Testis (tissue), 2 donors: ENCODE data around the gene ERC2.

Experiments
- POLR2A ChIP-seq: fragments of 450-650 bp; IDR thresholded peaks from one replicate; pipeline ENCODE4 v1.6.1; 2017; ENCODE audit warnings: antibody characterized with exemption, mild to moderate bottlenecking, moderate library complexity
- TF ChIP-seq, protein P1 (sequence below), 3 experiments: fragments of 450-650 bp in 2 of 3; fragments of 200-600 bp in 1 of 3; sonication (generic) in 1 of 3; IDR thresholded peaks; one replicate each; pipeline ENCODE4 v1.5.1; 2016 to 2019; ENCODE audit warnings: antibody characterized with exemption in 3 of 3, mild to moderate bottlenecking in 2 of 3, moderate library complexity in 1 of 3

DNA sequence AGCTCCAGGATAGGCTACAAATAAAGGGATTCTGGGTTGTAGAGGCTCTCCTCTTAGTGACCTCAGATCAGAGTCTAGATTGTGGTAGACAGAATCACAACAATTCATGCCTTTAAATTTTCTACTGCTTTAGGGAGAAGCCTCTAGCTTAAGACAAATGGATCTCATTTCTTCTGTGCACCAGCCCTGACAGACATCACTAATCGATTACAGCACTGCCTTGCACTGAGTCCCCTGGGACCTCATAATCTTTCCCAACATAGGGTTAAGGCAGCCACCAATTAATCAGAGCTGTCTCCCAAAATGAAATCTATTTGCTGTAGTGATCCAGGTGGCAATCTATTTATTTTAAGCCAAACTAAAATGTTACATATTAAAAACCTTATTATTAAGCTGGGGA lies 544.6 kb downstream of the ERC2 start:
- TF ChIP-seq, protein P1, sequence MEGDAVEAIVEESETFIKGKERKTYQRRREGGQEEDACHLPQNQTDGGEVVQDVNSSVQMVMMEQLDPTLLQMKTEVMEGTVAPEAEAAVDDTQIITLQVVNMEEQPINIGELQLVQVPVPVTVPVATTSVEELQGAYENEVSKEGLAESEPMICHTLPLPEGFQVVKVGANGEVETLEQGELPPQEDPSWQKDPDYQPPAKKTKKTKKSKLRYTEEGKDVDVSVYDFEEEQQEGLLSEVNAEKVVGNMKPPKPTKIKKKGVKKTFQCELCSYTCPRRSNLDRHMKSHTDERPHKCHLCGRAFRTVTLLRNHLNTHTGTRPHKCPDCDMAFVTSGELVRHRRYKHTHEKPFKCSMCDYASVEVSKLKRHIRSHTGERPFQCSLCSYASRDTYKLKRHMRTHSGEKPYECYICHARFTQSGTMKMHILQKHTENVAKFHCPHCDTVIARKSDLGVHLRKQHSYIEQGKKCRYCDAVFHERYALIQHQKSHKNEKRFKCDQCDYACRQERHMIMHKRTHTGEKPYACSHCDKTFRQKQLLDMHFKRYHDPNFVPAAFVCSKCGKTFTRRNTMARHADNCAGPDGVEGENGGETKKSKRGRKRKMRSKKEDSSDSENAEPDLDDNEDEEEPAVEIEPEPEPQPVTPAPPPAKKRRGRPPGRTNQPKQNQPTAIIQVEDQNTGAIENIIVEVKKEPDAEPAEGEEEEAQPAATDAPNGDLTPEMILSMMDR (IDR thresholded peaks at IDR 0.05) = no peak
- no peak for TF ChIP-seq POLR2A
